DMS53 treated with DMSO at 0.1 percent for 48 hours (cell line): ENCODE data around the gene ZNF595.
"Not testable (repeated sequence)": the region's sequence is repeated elsewhere in the genome, so short reads cannot be mapped to it uniquely, and the experiment has no call there.

Source experiments
- DNase-seq: peaks from one replicate; lab custom pipeline; 2025; ENCODE audit not compliant: unreplicated experiment; lab: John Stamatoyannopoulos, UW

Gene ZNF595

GRCh38 chr4:52804-53479 is at the start of gene ZNF595:
ZNF595 (plus strand) TSS chr4:53321; CDS start chr4:53489, 168 bp downstream.
- DNase-seq: not testable (repeated sequence)

- DNase-seq: not testable (repeated sequence)
Measured at GRCh38 chr4:9937-10870, 42.9 kb upstream of the ZNF595 start.

GRCh38 chr4:11095-11815 is 41.9 kb upstream of the ZNF595 start:
- not testable (repeated sequence) for DNase-seq

GRCh38 chr4:11816-12417 is 41.2 kb upstream of the ZNF595 start:
- not testable (repeated sequence) for DNase-seq

GRCh38 chr4:18128-18527 is 35.0 kb upstream of the ZNF595 start:
- DNase-seq: not testable (repeated sequence)

DNA sequence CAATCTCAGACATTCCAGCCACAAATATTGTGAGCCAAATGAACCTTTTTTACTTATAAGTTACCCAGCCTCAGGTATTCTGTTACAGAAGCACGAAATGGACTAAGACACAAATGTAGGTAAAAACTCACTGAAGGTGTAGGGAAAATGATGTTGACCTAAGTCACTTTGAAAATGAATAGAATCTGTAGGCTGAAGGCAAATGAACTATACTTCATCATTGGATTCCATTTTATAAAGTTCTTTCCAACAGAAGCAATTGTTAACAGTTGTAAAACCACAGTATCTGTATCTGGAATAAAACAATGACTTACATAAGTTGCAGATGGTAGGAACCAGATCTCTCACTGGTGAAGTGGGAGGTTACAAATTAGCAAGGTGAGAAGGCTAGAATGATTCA is 34.5 kb upstream of the ZNF595 start:
- not testable (repeated sequence) for DNase-seq

DNA sequence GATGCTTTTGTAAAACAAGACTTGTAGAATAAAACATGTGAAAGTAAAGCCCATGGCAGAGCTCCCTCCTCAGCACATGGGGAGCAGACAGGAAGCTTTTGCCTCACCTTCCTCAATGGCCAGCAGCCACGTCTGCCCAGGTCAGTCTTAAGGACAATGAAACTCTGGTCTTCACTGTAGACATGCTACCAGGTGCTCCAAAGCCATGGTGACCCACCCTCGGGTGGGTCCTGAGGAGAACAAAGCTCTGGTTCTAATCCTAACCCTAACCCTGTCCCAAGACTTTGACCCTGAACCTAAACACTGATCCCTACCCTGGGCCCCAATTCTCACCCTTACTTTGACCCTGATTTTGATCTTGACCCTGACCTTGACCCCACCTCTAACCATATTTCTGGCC is 30.2 kb upstream of the ZNF595 start:
- DNase-seq: not testable (repeated sequence)

DNA sequence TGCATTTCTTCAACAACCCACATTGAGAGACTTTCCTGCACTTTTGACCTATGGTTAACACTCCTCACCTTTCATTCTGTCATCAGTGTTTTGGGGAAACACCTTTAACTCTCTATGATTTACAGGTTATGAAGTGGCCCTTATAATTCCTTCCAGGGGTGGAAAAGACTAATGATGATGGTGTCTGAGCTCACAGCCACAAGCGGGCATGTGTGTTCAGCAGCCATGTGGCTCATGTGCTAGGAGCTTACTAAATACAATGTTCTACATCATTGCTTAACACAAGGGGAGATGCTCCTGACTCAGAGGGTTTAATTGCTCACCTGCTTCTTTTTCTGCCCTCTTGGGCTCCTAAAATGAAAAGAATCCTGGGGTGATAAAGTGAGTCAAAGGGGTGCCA is 28.8 kb upstream of the ZNF595 start:
- not testable (repeated sequence) for DNase-seq

DNA sequence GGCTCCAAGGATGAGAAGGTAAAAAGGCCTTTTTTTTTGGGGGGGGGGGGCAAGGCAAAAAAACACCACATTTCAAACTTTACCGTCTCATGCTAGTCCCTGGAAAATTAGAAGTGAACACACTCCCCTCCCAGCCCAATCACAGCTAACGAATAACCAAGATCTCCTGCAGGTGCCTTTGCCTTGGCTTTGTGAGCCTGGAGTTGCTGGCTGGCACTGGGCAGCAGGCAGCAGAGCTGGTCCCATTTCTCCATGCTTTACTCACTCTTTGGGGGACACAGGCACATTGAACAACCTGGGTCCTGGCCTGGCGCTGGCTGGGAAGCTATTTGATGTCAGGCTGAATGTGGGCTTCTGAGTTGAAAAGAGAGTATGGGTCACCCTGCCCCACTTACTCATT is 25.6 kb upstream of the ZNF595 start:
- not testable (repeated sequence) for DNase-seq

GRCh38 chr4:28767-29542 is 24.2 kb upstream of the ZNF595 start:
- DNase-seq: not testable (repeated sequence)

- not testable (repeated sequence) for DNase-seq
Measured at GRCh38 chr4:33314-33713, 19.8 kb upstream of the ZNF595 start.

DNA sequence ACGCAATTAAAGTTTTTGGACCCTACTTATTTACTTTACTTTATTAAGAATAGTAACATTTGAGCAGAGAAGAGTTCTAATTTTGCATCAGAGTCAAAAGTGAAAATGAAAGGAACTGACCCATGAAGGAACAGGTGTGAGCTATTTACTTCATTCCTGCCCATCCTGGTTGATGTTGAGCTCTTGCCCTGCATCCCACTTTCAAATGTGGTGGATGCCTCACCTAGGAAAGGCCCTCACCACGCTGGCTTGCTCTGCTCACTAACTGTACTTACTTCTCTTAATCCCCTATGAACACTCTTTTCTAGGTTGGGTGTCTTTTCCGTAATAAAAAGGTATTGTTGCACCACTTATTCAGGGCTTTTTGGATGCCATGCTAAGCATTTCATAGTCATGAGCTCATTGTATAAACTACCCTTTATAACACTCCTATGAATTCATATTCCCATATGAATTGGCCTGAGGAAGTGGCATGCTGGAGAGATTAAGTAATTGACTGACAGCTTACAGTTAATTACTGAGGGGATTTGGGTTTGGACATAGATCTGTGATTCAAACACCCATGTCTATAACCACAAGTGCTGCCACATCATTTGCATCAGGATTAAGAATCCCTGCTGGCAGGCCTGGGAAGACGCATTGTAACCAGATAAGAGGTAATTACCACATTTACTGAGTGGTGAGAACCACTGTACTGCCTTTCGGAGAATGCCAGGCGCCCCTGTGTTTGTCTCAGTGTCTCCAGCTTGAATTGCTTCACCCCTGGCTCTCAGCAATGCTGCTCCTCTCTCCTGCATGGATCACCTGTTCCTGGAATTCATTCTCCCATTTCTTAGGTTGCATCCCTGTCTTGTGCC is 16.3 kb upstream of the ZNF595 start:
- not testable (repeated sequence) for DNase-seq

- not testable (repeated sequence) for DNase-seq
Measured at GRCh38 chr4:38202-38601, 14.9 kb upstream of the ZNF595 start.

- DNase-seq: not testable (repeated sequence)
Measured at GRCh38 chr4:43375-43774, 9.7 kb upstream of the ZNF595 start.

GRCh38 chr4:51253-51652 is 1.9 kb upstream of the ZNF595 start:
- DNase-seq: not testable (repeated sequence)

DNA sequence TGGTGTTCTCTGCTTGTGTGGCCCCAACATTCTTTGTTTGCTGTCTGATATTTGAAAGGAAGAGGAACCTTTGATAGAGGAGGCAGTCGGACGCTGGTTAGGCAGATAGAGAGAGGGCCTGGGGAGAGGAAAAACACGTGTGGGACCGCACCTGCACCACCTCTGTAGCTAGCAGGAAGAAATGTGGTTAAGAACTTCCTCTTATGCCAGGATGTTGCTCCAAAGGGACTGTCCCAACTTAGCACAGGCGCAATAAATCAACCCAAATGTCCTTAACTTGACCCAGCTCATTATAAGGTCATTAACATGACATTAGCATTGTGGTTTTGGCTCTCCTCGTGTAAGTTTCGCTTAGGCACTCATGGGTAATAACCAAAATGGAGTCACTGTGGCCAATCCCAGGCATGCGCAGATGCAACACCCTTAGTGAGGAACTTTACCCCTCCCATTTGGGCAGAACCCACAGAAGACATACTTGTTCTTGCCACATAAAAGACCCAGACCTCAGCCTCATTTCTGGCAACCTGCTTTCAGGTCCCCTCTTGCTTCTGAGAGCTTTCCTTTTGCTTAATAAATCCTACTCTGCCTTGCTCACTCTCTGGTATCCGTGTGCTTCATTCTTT is 1.4 kb upstream of the ZNF595 start:
- DNase-seq: not testable (repeated sequence)

DNA sequence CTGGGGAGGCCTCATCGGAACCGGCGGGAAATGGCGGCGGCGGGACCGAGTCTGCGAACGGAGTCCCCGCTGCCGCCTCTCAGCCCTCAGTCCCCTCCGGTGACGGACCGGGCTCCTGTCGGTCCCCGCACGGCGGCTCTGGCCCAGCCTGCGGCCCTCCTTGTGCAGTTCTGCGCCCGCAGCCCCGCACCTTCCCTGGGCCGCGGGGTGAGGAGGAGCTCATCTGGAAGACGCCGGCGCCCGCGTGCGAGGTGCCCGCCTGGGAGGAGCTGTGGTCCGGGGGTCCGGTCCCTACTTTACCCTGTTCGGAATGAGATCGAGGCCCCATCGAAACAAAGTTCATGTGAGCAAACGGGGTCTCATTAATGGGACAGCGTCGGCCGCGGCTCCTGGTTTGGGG is 400 bp downstream of the ZNF595 start:
- DNase-seq: not testable (repeated sequence)

DNA sequence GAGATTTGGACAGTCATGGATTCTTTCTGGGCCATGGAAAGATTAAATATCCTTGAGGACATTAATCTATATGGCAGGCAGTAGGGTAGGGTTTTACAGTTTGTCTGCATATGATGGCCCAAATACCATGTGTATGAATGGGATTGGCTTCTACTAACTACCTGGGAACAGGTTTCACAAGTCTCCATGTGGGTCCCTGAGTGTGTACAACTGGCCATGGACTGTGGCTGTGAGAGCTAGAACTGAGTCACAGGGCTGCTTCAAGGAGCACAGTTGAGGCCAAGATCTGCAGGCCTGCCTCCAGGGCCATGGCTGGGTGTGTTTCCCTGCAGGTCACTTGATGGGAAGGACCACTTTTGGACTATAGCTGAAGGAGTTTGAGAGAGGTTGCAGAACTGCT is 11.6 kb downstream of the ZNF595 start:
- not testable (repeated sequence) for DNase-seq

DNA sequence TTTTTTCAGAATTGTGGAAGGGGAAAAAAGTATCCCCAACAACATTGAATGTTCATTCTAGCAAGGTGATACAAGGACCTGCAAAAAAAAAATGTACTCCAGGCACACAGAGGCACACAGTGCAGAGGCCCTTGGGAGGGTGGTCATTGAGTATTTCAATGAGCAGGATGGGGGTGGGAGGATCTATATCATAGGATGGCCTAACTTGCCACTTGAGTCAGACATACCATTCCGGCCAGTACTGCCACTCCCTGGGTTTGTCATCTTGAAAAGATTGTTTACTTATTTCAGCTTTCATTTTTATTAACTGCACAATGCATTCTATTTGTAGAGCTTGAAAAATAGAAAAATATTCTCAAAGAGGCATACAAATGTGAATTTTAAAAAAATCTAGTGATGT is 18.7 kb downstream of the ZNF595 start:
- no peak for DNase-seq
